Stimulated activated naive CD8-positive, alpha-beta T cell treated with anti-CD3 and anti-CD28 coated beads, Interleukin-15, Interleukin-2, amounts not matched to agents 100 U/mL and 50 U/mL, for 24 hours (primary cell): ENCODE data around the gene OTOG.

Source experiments
- ATAC-seq: fragments of 150-1000 bp; cut with Tn5 transposase; one replicate; pipeline ENCODE4 v1.10.0; 2021
- DNase-seq: peaks from one replicate; pipeline ENCODE4 v3.0.0; 2021

OTOG gene

GRCh38 chr11:17561526-17561925 lies 14.5 kb downstream of the OTOG start:
- ATAC-seq (no peak), DNase-seq (no peak)

- no peak for DNase-seq
- ATAC-seq = no peak
Observed at GRCh38 chr11:17563231-17563646, 16.2 kb downstream of the OTOG start.

GRCh38 chr11:17563961-17564686 lies 17.1 kb downstream of the OTOG start:
- no peak for ATAC-seq
- DNase-seq = no peak

GRCh38 chr11:17564687-17565042 lies 17.6 kb downstream of the OTOG start:
- no peak for ATAC-seq
- DNase-seq = no peak

- DNase-seq = no peak
- no peak for ATAC-seq
Observed at GRCh38 chr11:17568944-17569343, 21.9 kb downstream of the OTOG start.

GRCh38 chr11:17570034-17570433 lies 23.0 kb downstream of the OTOG start:
- no peak for ATAC-seq
- DNase-seq = no peak

GRCh38 chr11:17571431-17572358 lies 24.6 kb downstream of the OTOG start:
- DNase-seq = no peak
- ATAC-seq = no peak

- DNase-seq (no peak), ATAC-seq (no peak)
Observed at GRCh38 chr11:17572359-17572690, 25.3 kb downstream of the OTOG start.

- ATAC-seq (no peak), DNase-seq (no peak)
Observed at GRCh38 chr11:17572791-17573460, 25.9 kb downstream of the OTOG start.

- DNase-seq (no peak), ATAC-seq (no peak)
Observed at GRCh38 chr11:17573526-17573925, 26.5 kb downstream of the OTOG start.

GRCh38 chr11:17574141-17575091 lies 27.4 kb downstream of the OTOG start:
- DNase-seq (no peak), ATAC-seq (no peak)

GRCh38 chr11:17575431-17576425 lies 28.7 kb downstream of the OTOG start:
- ATAC-seq = no peak
- DNase-seq = no peak

- DNase-seq = no peak
- ATAC-seq = no peak
Observed at GRCh38 chr11:17578296-17578695, 31.2 kb downstream of the OTOG start.

GRCh38 chr11:17578958-17579357 lies 31.9 kb downstream of the OTOG start:
- ATAC-seq = no peak
- no peak for DNase-seq

GRCh38 chr11:17579451-17579850 lies 32.4 kb downstream of the OTOG start:
- DNase-seq (no peak), ATAC-seq (no peak)

GRCh38 chr11:17580271-17580670 lies 33.2 kb downstream of the OTOG start:
- DNase-seq = no peak
- no peak for ATAC-seq

GRCh38 chr11:17581036-17581731 lies 34.1 kb downstream of the OTOG start:
- ATAC-seq = no peak
- DNase-seq = no peak

- DNase-seq (no peak), ATAC-seq (no peak)
Observed at GRCh38 chr11:17581732-17582053, 34.6 kb downstream of the OTOG start.

GRCh38 chr11:17585911-17586695 lies 39.0 kb downstream of the OTOG start:
- DNase-seq = no peak
- no peak for ATAC-seq
